Measurements from ENCODE around the gene TSPAN13. TPM values are rescaled to one million over a fixed set of nuclear protein-coding genes. Genes with fewer than 3 reads are reported as not detected.

TSPAN13 gene
- total and polyA plus RNA-seq, 2 of the 4 experiments (the other 2 are of a cell fraction), result 3.0 to 5.0 TPM

DNA sequence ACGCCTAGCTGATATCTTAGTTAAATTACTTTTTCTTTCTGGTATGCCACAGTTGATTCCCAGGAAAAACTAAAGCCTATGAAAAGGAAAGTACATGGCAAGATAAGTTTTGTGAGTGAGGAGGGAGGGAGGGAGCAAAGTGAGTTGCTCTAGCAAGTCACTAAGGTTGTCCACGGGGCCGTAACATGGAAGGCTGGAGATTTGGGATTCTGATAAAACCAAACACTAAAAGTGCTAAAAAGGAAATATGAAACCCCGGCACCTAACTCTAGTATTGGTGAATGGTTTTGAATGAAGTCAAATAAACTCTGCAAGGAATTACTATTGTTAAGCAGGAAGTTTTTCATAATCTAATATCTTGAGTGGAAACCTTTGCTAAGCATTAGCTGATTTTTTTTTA, 49.6 kb downstream of the TSPAN13 start:
- Histone ChIP-seq H2AK5ac (ENCODE audit: low read depth, low read length) (no peak overlapping the region), H2BK120ac (ENCODE audit: low read depth, low read length) (no peak overlapping the region), H3K14ac (replicated peaks; ENCODE audit: low read depth, low read length) (no peak overlapping the region), H3K9ac (ENCODE audit: low read depth, low read length) (no peak overlapping the region), H3K36me3 (ENCODE audit: control insufficient read depth, insufficient read depth, low read length) (no peaks in the 10 kb centered on the region), H3K56ac (ENCODE audit: extremely low read depth, insufficient read depth, low read length) (no peak overlapping the region), H2BK20ac (ENCODE audit: low read depth, low read length) (no peak overlapping the region), H4K91ac (ENCODE audit: insufficient read depth, low read depth, low read length) (no peak overlapping the region), H2AK9ac (replicated peaks; ENCODE audit: low read depth, low read length, poor library complexity) (no peak overlapping the region), H3K9me1 (ENCODE audit: insufficient read depth, low read length) (0 out of 2 replicates have a peak, but pooled peaks cover 2% of the 10 kb centered on the region), H4K8ac (ENCODE audit: low read depth in 2 of 2, low read length in 2 of 2) (no peak overlapping the region), H2AFZ (replicated peaks; ENCODE audit: low read length, poor library complexity) (no peak overlapping the region), H3K23ac (ENCODE audit: low read depth, low read length) (no peak overlapping the region), H3K4me3 (ENCODE audit: insufficient read depth, low read depth, low read length) (no peak overlapping the region), H3K9me3 (ENCODE audit: control insufficient read depth, insufficient read depth, low read length) (no peaks in the 10 kb centered on the region), H3K4ac (ENCODE audit: low read depth, low read length) (no peak overlapping the region), H3K79me1 (ENCODE audit: low read depth in 1 of 2, low read length in 2 of 2) (no peaks in the 10 kb centered on the region), H3K18ac (ENCODE audit: low read depth, low read length) (no peak overlapping the region), H3K27ac (ENCODE audit: insufficient read depth, low read length) (no peak overlapping the region), H2BK5ac (ENCODE audit: low read depth, low read length, poor library complexity, severe bottlenecking) (no peak overlapping the region), H3K4me2 (ENCODE audit: low read depth, low read length) (no peak overlapping the region), H2BK15ac (ENCODE audit: low read depth, low read length) (no peak overlapping the region), H4K20me1 (ENCODE audit: insufficient read depth, low read length) (no peaks in the 10 kb centered on the region), H4K5ac (ENCODE audit: low read depth, low read length) (no peak overlapping the region), H3K27me3 (ENCODE audit: control insufficient read depth, insufficient read depth, low read length) (no peaks in the 10 kb centered on the region; the same call in none of the 2 replicates), H3K4me1 (ENCODE audit: control insufficient read depth, insufficient read depth, low read length) (no peaks in the 10 kb centered on the region; the same call in 1 of the 2 replicates)
- no peak for TF ChIP-seq FOS (IDR thresholded peaks at IDR 0.05; ENCODE audit: low read depth, low read length)
- TF ChIP-seq CEBPB (IDR thresholded peaks at IDR 0.05; ENCODE audit: low read depth, low read length), result no peak
- no peak for TF ChIP-seq CTCF (conservative IDR thresholded peaks at IDR 0.05; ENCODE audit: low read depth, low read length)
- no peak for TF ChIP-seq RCOR1 (IDR thresholded peaks at IDR 0.05; ENCODE audit: insufficient replicate concordance, low read length)
- TF ChIP-seq SMC3 (IDR thresholded peaks at IDR 0.05; ENCODE audit: low read depth, low read length), result no peak
- no peak for TF ChIP-seq USF2 (IDR thresholded peaks at IDR 0.05; ENCODE audit: low read depth, low read length)
- TF ChIP-seq POLR2A (IDR thresholded peaks at IDR 0.05; ENCODE audit: low read depth, low read length), result no peak
- TF ChIP-seq ELK1 (IDR thresholded peaks at IDR 0.05; ENCODE audit: borderline replicate concordance, low read depth, low read length), result no peak
- TF ChIP-seq RAD21 (IDR thresholded peaks at IDR 0.05; ENCODE audit: low read length), result no peak
- no peak for TF ChIP-seq NFE2L2 (IDR thresholded peaks at IDR 0.05; ENCODE audit: low read depth, low read length)
- no peak for TF ChIP-seq MAFK (IDR thresholded peaks at IDR 0.05; ENCODE audit: low read depth, low read length)
- no peak for TF ChIP-seq MXI1 (IDR thresholded peaks at IDR 0.05; ENCODE audit: borderline replicate concordance, low read depth, low read length)
- no peak for TF ChIP-seq RFX5 (IDR thresholded peaks at IDR 0.05; ENCODE audit: low read depth, low read length)
- no peak for TF ChIP-seq CHD1 (IDR thresholded peaks at IDR 0.05; ENCODE audit: low read depth, low read length)
- CTCF ChIA-PET, result no interaction called here
- dilution Hi-C loops (cut with HindIII; ENCODE audit: low sequenced_read_pairs, unreplicated experiment), result no loop called here
- no CpG with 5 or more reads among the region's 4 CpGs for WGBS, 2 experiments (ENCODE audit: extremely low coverage in 2 of 2, insufficient read length in 1 of 2)
- POLR2A ChIA-PET (ENCODE audit: unreplicated experiment), result no interaction called here
- BruUV-seq (replicated peaks), result no TSS peak
- ATAC-seq (ENCODE audit: low read depth), result no peak
- intact Hi-C loops (cut with micrococcal nuclease), result loop anchor here (5.0 kb wide), 1 partner anchor 156 kb away; the partner anchor contains the start of genes ANKMY2 and BZW2
- DNase-seq, result no peak
- in situ Hi-C loops (cut with MboI; ENCODE audit: low sequenced_read_pairs), result no loop called here
